ENCODE data around the gene MCF2L. TPM values are rescaled to one million over a fixed set of nuclear protein-coding genes. Genes with fewer than 3 reads are reported as not detected.

MCF2L gene
- total RNA-seq, 4 donors from 2014 or later: 62.1 to 186 (median 91.3) TPM

DNA sequence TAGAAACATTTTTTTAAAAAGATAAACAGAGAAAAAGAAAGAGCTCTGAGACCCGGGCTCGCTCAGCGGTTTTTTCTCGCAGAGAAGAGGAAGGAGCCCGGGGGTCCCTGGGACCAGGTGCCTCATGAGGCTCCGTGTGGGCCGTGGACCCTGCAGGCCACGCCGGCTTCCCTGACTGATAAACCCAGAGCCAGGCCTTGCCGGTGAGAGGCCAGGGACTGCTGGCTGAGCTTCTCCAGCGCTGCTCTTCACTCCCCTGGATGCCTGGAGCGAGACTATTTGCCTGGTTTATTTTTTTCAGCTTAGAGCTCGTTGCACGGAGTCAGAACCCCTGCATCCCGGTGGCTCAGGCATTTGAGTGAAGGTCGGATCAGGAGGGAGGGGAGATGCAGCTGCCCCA is 83.2 kb downstream of the MCF2L start:
- WGBS, 2 donors (ENCODE audit: low coverage in 1 of 2): 88 to 96% methylated on average over 5 to 16 of the region's 16 CpGs
- intact Hi-C loops (cut with DNase I; ENCODE audit: low total_unique reads): no loop called here
- H3K4me3 ChIP-seq: no peak overlapping the region
- no peaks in the 10 kb centered on the region for H3K9me3 ChIP-seq
- H3K27ac ChIP-seq: no peak overlapping the region
- no peak for DNase-seq
- in situ Hi-C loops (cut with MboI; ENCODE audit: low pct_ligation_motif_present in 1 of 4, low pct_unique_long_range_greater_than_20kb in 1 of 4, low sequenced_read_pairs in 3 of 4): no loop called here
- H3K4me1 ChIP-seq: no peaks in the 10 kb centered on the region
- H3K27me3 ChIP-seq: peaks cover 9% of the 10 kb centered on the region
- H3K36me3 ChIP-seq: no peaks in the 10 kb centered on the region
- TF ChIP-seq EP300 (IDR thresholded peaks at IDR 0.05; ENCODE audit: low read depth) (no peak), POLR2A (IDR thresholded peaks at IDR 0.05) (no peak), POLR2AphosphoS5 (IDR thresholded peaks at IDR 0.05) (no peak)
- TF ChIP-seq, protein P1, sequence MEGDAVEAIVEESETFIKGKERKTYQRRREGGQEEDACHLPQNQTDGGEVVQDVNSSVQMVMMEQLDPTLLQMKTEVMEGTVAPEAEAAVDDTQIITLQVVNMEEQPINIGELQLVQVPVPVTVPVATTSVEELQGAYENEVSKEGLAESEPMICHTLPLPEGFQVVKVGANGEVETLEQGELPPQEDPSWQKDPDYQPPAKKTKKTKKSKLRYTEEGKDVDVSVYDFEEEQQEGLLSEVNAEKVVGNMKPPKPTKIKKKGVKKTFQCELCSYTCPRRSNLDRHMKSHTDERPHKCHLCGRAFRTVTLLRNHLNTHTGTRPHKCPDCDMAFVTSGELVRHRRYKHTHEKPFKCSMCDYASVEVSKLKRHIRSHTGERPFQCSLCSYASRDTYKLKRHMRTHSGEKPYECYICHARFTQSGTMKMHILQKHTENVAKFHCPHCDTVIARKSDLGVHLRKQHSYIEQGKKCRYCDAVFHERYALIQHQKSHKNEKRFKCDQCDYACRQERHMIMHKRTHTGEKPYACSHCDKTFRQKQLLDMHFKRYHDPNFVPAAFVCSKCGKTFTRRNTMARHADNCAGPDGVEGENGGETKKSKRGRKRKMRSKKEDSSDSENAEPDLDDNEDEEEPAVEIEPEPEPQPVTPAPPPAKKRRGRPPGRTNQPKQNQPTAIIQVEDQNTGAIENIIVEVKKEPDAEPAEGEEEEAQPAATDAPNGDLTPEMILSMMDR (IDR thresholded peaks at IDR 0.05): no peak

DNA sequence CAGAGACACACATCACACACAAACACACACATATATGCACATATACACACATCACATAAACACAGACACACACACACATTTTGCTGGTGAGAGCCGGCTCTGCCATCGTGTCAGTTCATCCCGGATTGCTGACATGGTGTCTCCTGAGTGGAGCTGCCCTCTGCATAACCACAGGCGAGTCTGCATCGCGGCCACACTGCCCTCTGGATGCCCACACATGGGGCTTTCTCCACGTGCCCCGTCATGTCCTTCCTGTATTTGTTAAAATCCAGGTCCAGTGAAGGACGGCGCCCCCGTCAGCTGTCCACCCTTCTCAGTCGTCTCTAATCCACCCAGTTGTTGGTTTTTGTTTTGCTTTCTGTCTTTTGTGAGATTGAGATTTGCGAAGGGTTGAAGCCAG is 84.0 kb downstream of the MCF2L start:
- no peak overlapping the region for H3K27ac ChIP-seq
- WGBS, 2 donors (ENCODE audit: low coverage in 1 of 2): 84 to 100% methylated on average over 2 to 13 of the region's 13 CpGs
- no peak for DNase-seq
- peaks cover 9% of the 10 kb centered on the region for H3K27me3 ChIP-seq
- no peak for TF ChIP-seq POLR2A (IDR thresholded peaks at IDR 0.05)
- TF ChIP-seq POLR2AphosphoS5 (IDR thresholded peaks at IDR 0.05): no peak
- no peaks in the 10 kb centered on the region for H3K36me3 ChIP-seq
- in situ Hi-C loops (cut with MboI; ENCODE audit: low pct_ligation_motif_present in 1 of 4, low pct_unique_long_range_greater_than_20kb in 1 of 4, low sequenced_read_pairs in 3 of 4) (no loop called here), intact Hi-C loops (cut with DNase I; ENCODE audit: low total_unique reads) (no loop called here)
- no peak overlapping the region for H3K4me3 ChIP-seq
- no peaks in the 10 kb centered on the region for H3K4me1 ChIP-seq
- no peaks in the 10 kb centered on the region for H3K9me3 ChIP-seq

- H3K9me3 ChIP-seq: no peaks in the 10 kb centered on the region
- DNase-seq: no peak
- in situ Hi-C loops (cut with MboI; ENCODE audit: low pct_ligation_motif_present in 1 of 4, low pct_unique_long_range_greater_than_20kb in 1 of 4, low sequenced_read_pairs in 3 of 4): no loop called here
- TF ChIP-seq, protein P1 (IDR thresholded peaks at IDR 0.05): no peak
- TF ChIP-seq EP300 (IDR thresholded peaks at IDR 0.05; ENCODE audit: low read depth): no peak
- no peak for TF ChIP-seq POLR2A (IDR thresholded peaks at IDR 0.05)
- TF ChIP-seq POLR2AphosphoS5 (IDR thresholded peaks at IDR 0.05): no peak
- intact Hi-C loops (cut with DNase I; ENCODE audit: low total_unique reads): no loop called here
- no peak overlapping the region for H3K27ac ChIP-seq
- H3K4me1 ChIP-seq: no peaks in the 10 kb centered on the region
- WGBS, 2 donors (ENCODE audit: low coverage in 1 of 2): 86% methylated on average over 14 of the region's 14 CpGs; no CpG with 5 or more reads in 1 of the 2 donors
- H3K27me3 ChIP-seq: peaks cover 9% of the 10 kb centered on the region
- H3K36me3 ChIP-seq: no peaks in the 10 kb centered on the region
- no peak overlapping the region for H3K4me3 ChIP-seq
These were observed 84.4 kb downstream of the MCF2L start for GRCh38 chr13:113053376-113053775.

DNA sequence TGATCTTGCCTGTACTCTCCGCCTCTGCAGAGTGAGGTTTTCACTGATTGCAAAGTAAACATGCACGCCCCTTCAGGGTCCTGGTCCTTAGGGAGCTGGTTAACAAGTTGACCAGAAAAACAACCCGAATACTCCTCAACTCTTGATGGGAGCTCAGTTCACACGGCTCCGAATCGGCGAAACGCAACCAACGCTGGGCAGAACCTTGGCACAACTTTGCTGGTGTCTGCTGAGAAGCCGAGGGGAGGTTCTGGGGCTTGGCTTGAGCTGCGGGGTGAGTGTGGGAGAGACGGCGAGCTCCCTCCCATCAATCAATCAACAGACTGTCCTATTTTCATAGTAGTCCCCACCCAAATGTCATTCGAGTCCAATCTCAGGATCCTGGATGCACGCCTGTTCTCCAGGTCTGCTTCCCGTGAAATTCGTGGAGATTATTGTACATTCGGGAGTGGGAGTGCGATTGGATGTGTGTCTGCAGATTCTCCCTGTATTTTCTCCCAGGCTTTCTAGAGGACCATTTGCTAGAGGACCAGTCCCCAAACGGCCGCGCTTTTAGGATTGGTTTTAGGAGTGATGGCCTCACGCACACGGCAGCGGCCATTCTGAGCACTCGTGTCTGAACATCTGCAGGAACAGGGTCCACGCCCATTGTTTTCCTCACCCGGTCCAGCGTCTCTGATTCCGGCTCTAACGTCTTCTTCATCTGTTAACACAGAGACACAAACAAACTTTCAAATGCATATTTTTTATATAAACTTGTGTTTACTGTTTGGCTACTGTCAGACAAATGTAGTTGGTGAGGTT is 85.0 kb downstream of the MCF2L start:
- in situ Hi-C loops (cut with MboI; ENCODE audit: low pct_ligation_motif_present in 1 of 4, low pct_unique_long_range_greater_than_20kb in 1 of 4, low sequenced_read_pairs in 3 of 4): no loop called here
- intact Hi-C loops (cut with DNase I; ENCODE audit: low total_unique reads): no loop called here

More for the DNA sequence above, 85.0 kb downstream of the MCF2L start:
- Histone ChIP-seq H3K36me3 (no peaks in the 10 kb centered on the region), H3K9me3 (no peaks in the 10 kb centered on the region), H3K4me3 (no peak overlapping the region), H3K27me3 (peaks cover 9% of the 10 kb centered on the region), H3K27ac (no peak overlapping the region), H3K4me1 (no peaks in the 10 kb centered on the region)
- 83 to 85% methylated on average over 11 to 31 of the region's 31 CpGs for WGBS, 2 donors (ENCODE audit: low coverage in 1 of 2)
- DNase-seq: no peak
- TF ChIP-seq, protein P1 (IDR thresholded peaks at IDR 0.05): no peak
- TF ChIP-seq POLR2A (IDR thresholded peaks at IDR 0.05) (no peak), POLR2AphosphoS5 (IDR thresholded peaks at IDR 0.05) (no peak), EP300 (IDR thresholded peaks at IDR 0.05; ENCODE audit: low read depth) (no peak)

Measured in transverse colon (tissue), 4 donors.